LNCaP clone FGC (cell line): Measurements from ENCODE around the gene SORBS1.

Source experiments
- DNase-seq: peaks from one replicate; pipeline ENCODE4 v3.0.0-alpha.2; 2011; ENCODE audit warnings: low read depth
- H3K4me3 ChIP-seq: 2 replicates; pipeline ENCODE4 v1.5.1; 2011; ENCODE audit warnings: mild to moderate bottlenecking, low read depth, low read length, control low read depth
- CTCF ChIP-seq: IDR thresholded peaks from 2 replicates; pipeline ENCODE4 v1.5.1; 2012; ENCODE audit warnings: mild to moderate bottlenecking; ENCODE audit not compliant: control insufficient read depth, insufficient read depth; ENCODE audit errors: extremely low read depth

The SORBS1 gene

GRCh38 chr10:95405655-95406054, 155.5 kb downstream of the SORBS1 start:
- DNase-seq, result no peak
- H3K4me3 ChIP-seq, result no peak overlapping the region
- TF ChIP-seq CTCF, result no peak

- DNase-seq, result no peak
Measured at GRCh38 chr10:95404864-95405263, 156.3 kb downstream of the SORBS1 start.

GRCh38 chr10:95404462-95404858, 156.7 kb downstream of the SORBS1 start:
- TF ChIP-seq CTCF, result no peak
- H3K4me3 ChIP-seq, result no peak overlapping the region
- DNase-seq, result no peak

More at GRCh38 chr10:95404864-95405263, 156.3 kb downstream of the SORBS1 start:
- no peak overlapping the region for H3K4me3 ChIP-seq
- no peak for TF ChIP-seq CTCF

- no peak overlapping the region for H3K4me3 ChIP-seq
- TF ChIP-seq CTCF, result no peak
- DNase-seq, result no peak
Measured at GRCh38 chr10:95403700-95404461, 157.3 kb downstream of the SORBS1 start.

GRCh38 chr10:95401704-95402469, 159.3 kb downstream of the SORBS1 start:
- TF ChIP-seq CTCF, result no peak
- DNase-seq, result no peak
- H3K4me3 ChIP-seq, result no peak overlapping the region

GRCh38 chr10:95400787-95401186, 160.4 kb downstream of the SORBS1 start:
- H3K4me3 ChIP-seq, result no peak overlapping the region
- no peak for DNase-seq
- no peak for TF ChIP-seq CTCF

GRCh38 chr10:95399183-95399582, 162.0 kb downstream of the SORBS1 start:
- TF ChIP-seq CTCF, result no peak
- no peak overlapping the region for H3K4me3 ChIP-seq
- DNase-seq, result no peak
